Eye (tissue), 1 donor: ENCODE results near the gene SPDYE16.
"Not testable (repeated sequence)": the region's sequence is repeated elsewhere in the genome, so short reads cannot be mapped to it uniquely, and the experiment has no call there.

Experiments used
- DNase-seq: peaks from one replicate; pipeline ENCODE4 v3.0.0-alpha.2; 2015

The SPDYE16 gene

DNA sequence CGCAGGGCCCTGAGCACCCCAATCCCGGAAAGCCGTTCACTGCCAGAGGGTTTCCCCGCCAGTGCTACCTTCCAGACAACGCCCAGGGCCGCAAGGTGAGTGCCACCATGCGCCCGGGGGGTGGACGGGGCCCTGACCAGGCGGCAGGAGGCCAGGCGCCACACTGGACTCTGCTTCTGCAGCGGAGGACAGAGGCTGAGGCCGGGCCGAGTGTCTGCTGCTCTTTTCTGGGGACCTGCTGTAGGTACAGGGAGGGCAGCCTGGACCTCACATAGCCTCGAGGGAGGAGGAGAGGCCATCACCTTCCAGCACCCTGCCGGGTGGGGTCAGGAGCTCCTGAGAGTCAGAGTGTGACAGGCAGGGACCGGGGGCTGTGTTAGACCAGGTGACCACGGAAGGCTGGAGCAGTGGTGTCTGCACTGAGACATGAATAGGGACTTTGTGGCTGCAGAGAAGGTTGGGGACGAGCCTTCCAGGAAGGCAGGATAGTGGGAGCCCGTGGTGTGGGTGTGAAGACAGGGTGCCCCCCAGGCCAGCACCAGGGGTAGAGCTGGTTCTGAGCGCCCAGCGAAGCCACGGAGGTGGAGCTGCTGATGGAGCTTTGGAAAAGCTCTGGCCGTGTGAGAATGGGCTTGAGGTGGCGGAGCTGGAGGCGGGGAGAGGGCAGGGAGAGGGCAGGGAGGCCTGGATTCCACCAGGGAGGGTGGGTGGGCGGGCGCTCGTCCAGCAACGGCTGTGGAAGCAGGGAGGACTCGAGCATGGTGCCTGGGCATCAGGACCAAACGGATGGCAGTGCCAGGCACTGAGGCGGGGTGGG, 38.5 kb downstream of the SPDYE16 start:
- not testable (repeated sequence) for DNase-seq

DNA sequence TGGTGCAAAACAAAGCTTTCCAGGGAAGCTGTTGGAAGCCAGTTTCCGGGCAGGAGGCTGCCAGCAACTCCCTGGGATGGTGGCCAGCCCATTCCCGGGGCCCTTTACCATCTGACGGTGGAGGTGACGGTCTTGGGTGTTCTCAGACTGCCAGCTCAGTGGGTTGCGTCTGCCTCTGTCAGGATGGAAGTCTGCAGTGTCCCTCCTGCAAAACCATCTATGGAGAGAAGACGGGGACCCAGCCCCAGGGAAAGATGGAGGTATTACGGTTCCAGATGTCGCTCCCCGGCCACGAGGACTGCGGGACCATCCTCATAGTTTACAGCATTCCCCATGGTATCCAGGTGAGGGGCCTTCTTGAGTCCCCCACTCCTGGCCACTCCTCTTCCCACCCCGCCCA, 39.9 kb downstream of the SPDYE16 start:
- not testable (repeated sequence) for DNase-seq

DNA sequence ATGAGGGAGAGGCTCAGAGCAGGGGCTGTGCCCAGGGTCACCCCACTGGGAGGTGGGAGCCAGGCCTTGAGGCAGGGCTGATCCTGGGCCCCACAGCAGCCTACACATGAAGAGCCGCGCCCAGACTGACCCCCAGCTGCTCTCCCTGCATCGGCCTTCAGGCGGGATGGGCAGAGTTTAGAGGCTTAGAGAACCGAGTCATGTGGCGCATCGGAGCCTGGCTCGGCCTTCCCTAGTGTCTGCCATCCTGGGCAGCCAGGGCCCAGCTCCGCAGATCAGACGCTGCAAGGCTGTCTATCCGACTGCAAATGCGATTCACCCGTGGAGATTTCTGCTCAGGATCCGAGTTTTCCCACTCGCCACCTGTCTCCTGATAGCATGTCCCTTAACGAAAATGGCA, 40.3 kb downstream of the SPDYE16 start:
- DNase-seq = not testable (repeated sequence)

DNA sequence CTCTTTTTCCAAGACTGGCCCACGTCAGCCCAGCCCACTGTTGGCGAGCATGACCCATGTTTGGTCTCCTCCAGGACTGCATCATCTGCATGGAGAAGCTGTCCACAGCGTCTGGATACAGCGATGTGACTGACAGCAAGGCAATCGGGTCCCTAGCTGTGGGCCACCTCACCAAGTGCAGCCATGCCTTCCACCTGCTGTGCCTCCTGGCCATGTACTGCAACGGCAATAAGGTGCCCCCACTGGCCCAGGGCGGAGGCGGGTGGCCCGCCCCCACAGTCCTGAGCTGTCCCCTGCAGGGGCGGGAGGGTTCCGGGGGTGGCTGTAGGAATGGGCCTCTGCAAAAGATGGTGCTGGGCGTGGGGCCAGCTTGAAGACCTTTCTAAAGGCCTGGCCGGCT, 40.9 kb downstream of the SPDYE16 start:
- not testable (repeated sequence) for DNase-seq

DNA sequence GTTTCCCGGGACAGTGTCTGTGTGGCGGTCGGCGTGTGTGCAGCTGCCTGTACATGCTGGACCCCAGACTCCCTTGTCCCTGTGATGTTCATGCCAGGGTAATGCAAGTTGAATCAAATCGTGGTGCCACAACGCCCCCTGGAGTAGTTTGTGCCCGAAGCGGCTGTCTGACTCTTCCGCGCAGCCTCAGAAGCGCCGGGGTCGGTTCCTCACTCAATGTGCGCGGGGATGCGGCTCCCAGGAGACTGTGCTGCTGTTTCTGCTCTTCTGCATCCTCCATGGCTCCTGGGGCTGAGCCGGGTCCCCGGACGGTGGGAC, 43.2 kb downstream of the SPDYE16 start:
- DNase-seq = not testable (repeated sequence)

DNA sequence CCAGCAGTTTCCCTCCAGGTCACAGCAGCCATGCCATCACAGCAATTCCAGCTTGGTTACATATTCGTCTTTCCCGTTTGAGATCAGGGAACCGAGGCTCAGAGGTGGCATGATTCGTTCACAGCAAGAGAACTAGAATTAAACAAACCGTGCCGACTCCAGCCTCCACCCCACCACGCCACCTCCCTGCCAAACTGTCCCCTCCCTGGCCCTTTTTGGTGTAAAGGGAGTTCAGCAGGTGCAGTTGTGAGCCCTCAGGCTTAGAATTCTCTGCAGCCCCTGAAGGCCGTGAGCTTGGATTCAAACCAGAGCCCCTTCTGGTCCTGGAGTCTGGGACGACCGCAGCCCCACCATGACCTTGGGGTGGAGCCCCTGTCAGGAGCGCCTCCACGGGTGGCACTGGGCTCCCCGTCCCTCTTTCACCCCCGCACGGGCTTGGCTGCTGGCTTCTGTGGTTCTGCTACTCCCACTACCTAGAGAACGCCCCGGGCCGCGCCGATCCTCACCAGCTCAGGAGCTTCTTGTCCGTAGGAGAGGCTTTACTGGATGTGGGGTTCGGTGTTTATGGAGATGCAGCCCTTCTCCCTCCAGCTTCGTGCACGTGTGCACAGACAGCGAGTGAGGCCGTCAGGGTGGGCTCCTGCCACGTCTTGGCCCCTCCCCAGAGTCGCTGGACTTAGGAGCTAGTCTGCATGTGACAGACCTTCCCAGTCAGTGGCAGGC, 43.7 kb downstream of the SPDYE16 start:
- not testable (repeated sequence) for DNase-seq

DNA sequence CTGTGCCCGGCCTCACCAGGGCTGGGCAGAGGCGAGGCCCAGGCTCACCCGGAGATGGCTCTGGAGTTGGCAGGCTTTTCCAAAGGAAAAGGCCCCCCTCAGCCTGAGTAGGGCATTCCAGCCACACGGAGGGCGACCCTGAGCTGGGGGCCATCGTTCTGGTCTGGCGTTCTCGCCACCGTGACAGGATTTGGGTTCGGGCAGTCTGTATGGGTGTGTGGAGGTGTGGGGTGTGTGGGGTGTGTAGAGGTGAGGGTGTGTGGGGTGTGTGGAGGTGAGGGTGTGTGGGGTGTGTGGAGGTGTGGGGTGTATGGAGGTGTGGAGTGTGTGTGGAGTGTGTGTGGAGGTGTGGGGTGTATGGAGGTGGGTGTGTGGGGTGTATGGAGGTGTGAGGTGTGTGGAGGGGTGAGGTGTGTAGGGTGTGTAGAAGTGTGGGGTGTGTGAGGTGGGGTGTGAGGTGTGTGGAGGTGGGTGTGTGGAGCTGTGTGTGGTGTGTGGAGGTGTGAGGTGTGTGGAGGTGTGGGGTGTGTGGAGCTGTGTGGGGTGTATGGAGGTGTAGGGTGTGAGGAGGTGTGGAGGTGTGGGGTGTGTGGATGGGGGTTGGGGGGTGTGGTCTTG, 44.4 kb downstream of the SPDYE16 start:
- DNase-seq = not testable (repeated sequence)

DNA sequence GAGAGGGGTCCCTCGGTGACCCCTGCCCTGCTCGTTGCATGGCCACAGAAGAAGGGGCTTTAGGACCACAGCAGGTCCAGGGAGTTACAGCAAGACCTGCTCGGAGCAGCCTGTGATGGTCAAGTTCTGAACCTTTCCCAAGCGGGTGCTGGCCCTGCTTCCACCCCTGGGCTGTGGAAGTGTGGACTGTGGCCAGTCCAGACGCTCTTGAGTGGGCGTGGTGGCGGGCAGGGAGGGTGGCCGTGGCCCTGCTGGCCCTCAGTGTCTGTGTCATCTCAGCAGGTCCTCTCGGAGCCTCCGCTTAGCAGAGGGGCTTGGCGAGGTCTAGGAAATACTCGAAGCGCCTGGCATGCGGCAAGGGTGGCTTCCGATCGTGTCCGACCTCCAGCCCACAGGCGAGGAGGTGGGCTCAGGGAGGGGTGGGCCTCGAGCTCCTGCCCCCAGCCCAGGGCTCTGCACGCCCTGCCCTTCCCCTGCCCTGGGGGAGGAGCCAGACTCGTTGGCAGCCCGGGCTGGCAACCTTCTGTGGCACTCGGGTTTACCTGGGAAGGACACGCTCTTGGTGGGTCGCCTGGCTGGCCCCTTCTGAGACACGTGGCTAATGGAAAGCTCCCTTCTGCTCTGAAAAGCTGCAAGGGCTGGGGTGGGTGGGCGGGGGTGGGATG, 45.0 kb downstream of the SPDYE16 start:
- DNase-seq = not testable (repeated sequence)

DNA sequence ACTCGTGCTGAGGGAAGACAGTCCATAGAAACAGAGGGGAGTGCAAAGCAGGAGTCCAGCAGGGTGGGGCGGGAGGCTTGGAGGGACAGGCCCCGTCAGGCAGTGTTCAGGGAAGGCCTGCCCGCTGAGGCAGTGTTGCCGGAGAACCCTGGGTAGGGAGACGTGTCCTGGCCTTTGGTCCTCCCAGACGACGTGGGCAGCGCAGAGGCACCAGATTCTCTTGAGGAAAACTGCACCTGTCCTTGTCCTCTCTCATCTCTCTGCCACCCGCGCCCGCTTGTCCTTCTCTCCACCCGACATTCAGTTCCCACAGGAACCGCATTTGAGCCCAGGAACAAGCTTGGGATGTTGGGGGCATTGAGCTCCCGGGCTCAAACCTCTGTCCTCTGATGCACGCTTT, 47.4 kb downstream of the SPDYE16 start:
- not testable (repeated sequence) for DNase-seq

DNA sequence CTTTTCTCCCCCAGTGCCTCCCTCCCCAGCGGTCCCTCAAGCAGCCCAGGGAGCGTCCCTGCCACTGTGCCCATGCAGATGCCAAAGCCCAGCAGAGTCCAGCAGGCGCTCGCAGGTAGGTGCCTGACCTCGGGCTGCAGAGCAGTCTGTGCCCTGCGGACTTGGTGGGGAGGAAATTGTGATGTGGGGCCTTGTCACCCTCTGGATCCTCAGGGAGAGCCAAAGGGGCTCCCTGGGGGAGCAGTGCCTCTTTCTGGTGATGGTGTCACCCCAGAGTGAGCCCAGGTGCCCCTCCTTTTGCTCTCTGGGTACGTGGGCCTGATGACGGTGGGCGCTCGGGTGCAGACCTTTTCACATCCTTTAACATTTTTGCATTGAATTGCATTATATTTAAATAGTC, 51.0 kb downstream of the SPDYE16 start:
- DNase-seq = not testable (repeated sequence)

DNA sequence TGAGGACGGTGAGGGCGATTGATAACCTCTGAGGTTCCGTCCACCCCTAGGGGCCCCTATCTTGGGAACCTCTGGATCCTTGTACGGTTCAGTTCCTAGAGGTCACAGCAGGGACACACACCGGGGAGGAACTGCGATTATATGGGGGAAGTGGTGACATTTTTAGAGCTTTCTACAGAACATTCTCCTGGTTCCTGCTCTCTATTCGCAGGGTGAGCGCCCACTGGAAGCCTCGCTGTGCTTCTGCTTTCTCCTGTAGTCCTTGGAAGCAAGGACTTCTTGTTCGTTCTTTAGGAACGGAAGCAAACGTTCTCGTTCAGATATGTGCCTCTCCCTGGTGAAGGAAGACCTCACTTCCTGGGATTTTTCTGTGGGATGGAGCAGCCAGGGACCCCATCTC, 55.1 kb downstream of the SPDYE16 start:
- not testable (repeated sequence) for DNase-seq

DNA sequence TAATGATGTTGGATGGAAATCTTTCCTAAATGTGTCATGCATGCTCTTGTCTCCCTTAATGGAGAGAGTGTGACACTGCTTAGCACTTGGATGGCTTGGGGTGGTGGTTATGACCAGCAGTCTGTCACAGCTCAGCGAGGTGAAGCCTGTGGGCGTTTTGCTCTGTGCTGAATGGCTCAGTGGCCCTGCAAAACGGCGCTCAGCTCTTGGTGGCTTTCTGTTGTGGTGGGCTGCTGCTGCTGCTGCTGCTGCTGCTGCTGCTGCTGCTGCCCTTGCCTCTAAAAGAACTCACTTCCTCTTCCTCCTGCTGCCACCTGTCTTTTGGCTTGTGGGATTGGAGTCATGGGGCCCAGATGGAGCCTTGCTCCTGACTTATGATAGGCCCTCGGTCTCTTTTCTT, 56.5 kb downstream of the SPDYE16 start:
- DNase-seq = not testable (repeated sequence)

DNA sequence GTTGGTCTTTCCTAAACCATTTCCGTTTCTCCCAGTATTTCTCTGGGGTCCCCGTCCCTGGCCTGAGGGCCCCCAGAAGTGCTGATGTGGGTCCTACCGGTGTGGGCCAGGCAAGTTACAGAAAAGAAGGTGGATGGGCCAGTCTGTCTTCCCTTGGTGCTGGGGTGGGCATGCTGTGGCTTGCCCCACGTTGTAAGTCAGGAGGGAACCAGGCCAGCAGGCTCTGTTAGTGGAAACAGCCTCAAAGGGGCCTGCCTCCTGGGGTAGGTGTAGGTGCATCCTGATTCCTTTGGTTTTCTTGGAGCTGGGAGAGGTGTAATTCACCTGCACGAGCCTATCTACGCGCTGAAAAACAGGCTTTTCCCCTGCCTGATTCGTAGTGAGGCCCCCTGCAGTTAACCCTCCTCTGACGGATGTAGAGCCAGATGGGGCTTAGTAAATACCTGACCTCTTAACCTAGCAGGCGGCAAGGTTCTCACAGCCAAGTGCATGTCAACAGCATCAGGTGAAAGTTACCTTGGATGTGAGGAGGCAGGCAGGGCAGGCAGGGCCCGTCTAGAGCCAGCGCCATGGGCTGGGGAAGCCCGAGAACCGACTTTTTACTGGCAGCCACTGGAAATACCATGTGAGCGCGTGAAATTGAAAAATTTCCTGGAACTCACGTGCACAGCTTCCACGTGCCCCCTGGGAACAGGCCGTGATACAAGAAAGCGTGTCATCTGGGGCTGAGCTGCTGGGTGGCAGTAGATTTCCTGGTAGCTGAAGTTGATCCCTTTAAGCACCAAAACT, 57.1 kb downstream of the SPDYE16 start:
- not testable (repeated sequence) for DNase-seq

DNA sequence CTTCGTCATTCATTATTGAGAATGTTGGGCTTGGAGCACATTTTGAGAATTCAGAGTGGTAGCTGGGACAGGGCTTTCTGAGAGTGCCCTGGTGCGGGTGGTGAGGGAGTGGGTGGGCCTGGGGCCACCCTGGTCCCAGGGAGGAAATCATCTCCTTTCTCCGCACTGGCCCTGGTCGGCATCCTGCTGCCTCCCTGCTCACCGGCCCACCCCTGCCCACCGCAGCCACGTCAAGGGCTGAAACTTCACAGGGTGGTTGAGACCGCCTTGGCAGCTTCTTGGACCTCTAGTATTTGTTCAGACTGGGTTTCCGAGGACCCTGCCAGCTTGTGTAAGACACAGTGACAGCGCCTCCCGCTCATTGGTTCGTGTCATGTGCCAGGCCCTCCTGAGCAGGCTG, 58.6 kb downstream of the SPDYE16 start:
- not testable (repeated sequence) for DNase-seq

DNA sequence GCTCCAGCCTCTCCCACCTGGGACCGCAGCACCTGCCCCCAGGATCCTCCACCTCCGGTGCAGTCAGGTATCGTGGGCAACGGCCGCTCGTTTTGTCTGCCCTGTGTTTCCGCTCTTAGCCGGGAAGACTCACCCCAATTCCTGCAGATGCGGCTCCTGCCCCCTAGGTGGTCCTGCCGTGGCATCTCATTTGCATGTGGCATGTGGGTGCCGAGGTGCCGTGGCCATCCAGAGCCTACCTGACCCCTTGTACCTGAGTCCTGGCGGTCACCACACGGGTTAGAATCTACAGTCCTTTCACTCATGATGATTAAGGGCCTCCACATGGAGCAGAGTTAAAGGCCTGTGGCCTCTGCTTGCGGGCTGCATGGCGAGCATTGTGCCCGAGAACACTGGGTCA, 60.0 kb downstream of the SPDYE16 start:
- not testable (repeated sequence) for DNase-seq

DNA sequence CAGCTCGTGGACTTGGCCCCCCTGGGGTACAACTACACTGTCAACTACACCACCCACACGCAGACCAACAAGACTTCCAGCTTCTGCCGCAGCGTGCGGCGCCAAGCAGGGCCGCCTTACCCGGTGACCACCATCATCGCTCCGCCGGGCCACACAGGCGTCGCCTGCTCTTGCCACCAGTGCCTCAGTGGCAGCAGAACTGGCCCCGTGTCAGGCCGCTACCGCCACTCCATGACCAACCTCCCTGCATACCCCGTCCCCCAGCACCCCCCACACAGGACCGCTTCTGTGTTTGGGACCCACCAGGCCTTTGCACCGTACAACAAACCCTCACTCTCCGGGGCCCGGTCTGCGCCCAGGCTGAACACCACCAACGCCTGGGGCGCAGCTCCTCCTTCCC, 60.4 kb downstream of the SPDYE16 start:
- DNase-seq = not testable (repeated sequence)
